DMS53 treated with DMSO at 0.1 percent for 48 hours (cell line): Measurements from ENCODE around the gene MAPK1.
"Not testable (repeated sequence)": the region's sequence is repeated elsewhere in the genome, so short reads cannot be mapped to it uniquely, and the experiment has no call there.

Source experiments
- DNase-seq: peaks from one replicate; lab custom pipeline; 2025; ENCODE audit not compliant: unreplicated experiment; lab: John Stamatoyannopoulos, UW

MAPK1 gene

DNA sequence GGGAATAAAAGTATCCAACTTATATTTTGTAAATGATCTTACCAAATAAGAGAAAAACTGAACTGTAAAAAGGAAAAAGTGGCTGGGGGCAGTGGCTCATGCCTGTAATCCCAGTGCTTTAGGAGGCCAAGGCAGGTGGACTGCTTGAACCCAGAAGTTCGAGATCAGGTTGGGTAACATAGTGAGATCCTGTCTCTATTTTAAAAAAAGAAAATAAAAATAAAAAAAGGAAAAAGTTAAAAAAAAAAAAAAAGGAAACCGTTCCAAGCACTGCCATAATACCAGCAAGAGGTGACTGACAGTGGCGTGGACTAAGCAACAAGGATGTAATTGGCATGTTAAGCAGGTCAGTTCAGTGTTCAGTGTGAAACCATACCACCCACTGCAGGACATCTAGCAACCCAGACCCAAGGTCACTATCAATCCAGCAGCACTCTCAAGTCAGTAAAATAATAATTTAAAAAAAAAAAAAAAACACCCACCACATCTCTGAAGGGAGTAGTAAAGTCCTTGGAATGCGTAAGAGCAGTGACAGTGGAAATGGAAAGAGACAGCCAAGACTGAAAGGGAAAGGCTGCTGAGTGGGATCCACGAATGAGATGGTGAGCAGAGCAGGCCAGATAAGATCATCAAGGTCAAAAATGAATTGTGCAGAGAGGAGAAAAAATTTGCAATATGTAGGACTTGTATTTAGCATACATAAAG lies 43.6 kb downstream of the MAPK1 start:
- DNase-seq, result no peak

DNA sequence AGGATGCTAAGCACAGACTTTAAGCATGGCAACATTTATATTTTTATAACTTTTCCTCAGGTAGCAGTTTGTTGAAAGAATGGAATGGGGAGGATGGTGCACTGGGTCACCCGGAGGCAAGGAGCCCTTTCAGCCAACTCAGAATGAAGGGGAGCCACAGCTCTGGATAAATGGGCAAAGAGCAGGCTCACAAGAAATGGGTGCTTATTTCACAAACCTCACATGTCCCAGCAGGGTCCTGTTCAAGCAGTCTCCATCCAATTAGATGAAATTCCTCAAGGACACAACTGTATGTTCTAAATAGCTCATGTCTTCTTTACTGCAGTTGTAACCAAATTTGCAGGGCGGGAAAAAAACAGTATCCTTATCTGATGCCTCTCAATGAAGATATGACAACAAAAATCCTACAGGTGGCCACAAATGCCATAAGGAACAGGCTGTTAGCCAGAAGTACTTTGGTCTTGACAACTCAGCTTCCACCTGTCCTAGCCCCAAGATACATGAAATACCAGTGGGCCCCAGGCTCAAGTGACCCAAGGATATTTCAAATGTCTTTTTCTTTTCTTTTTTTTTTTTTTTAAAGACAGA lies 48.2 kb downstream of the MAPK1 start:
- DNase-seq, result no peak

DNA sequence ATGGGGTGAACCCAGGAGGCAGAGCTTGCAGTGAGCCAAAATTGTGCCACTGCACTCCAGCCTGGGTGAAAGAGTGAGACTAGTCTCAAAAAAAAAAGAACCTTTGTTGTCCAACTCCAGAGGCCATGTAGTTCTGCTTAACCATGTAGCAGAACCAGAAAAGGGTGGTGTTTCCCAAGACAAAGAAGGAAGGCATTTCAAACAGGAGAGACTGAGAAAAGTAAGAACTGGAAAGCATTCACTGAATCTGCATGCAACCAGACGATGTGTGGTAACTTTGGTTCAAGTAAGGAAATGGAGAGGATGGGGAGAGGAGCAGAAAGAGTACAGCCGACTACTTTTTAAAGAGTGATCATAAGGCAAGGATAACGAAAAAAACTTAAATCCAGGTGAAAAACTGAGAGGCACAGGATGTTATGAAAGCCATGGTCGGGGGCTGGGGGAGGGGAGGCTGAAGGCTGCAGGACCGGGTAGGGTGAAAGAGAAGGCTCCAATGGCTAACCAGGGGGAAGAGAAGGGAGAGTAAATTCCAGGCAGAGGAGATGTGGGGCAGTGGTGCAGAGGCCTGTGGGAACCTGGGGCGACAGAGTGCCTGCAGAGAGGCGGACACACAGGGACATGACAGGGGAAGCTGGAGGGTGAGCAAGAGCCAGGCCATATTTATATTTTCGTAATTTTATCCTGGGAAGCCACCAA lies 48.8 kb downstream of the MAPK1 start:
- no peak for DNase-seq

DNA sequence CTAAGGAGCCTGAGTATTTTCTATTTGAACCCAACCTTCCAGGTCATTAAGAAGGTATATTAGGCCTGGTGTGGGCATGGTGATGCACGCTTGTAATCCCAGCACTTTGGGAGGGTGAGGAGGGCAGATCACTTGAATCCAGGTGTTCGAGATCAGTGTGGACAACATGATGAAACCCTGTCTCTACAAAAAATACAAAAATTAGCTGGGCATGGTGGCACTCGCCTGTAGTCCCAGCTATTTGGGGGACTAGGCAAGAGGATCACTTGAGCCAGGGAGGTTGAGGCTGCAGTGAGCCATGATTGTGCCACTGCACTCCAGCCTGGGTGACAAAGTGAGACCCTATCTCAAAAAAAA lies 50.0 kb downstream of the MAPK1 start:
- not testable (repeated sequence) for DNase-seq

DNA sequence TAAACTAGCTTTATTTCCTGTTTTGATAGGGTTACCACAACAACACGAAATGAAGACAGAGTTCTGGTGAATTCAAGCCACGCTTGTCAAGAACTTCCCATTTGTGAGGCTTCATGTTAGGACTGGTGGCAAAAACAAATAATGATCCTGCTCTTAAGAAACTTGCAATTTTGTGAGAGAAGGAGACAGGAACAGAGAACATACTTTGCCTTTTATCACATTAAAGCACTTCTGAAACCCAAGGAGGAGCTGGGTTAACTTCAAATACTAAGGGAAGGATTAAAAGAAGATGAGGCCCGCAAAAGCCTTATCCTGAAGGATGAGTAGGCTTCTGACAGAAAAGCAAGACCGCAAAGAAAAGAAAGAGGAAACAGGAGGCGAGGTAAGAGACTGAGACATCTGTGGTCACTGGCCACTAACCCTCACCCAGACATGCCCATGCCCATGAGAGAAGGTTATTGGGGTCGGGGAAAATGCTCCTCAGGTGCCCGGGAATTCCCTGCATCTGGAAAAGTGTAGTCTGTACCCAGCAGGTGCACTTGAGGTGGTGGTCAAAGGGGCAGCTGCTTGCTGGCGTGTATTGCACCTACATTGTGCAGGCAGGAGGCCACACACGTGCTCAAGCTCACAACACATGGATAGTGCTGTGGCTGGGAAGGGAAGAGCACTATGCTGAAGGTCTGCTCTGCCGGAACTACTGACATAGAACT lies 50.5 kb downstream of the MAPK1 start:
- DNase-seq, result peak; percentile 3

DNA sequence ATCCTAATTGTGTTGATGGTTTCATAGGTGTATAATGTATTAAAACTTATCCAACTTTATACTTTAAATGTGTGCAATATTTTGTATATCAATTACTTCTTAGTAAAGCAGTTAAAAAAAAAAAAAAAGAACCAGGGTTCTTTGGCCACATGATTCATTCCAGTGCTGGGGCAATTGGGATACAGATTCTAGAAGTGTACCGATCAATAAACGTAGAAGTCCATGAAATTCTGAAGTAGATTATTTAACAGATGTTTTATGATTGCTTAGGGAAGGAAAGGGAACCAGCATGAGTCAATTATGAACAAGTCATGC lies 51.0 kb downstream of the MAPK1 start:
- no peak for DNase-seq

DNA sequence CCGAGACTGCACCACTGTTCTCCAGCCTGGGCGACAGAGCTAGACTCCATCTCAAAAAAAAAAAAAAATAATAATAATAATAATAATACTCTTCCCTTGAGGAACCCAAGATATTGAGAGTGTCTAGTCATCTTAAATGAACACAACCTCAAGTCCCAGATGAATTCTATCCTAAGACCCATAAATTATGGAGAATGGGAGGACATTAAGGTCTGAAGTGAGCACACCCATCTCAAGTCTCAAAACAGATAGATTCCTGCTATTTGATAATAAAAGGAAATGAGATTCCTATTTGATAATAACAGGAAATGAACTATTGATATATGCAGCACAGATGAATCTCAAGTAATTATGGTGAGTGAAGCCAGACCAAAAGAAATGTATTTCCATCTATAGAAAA lies 51.5 kb downstream of the MAPK1 start:
- DNase-seq, result no peak

DNA sequence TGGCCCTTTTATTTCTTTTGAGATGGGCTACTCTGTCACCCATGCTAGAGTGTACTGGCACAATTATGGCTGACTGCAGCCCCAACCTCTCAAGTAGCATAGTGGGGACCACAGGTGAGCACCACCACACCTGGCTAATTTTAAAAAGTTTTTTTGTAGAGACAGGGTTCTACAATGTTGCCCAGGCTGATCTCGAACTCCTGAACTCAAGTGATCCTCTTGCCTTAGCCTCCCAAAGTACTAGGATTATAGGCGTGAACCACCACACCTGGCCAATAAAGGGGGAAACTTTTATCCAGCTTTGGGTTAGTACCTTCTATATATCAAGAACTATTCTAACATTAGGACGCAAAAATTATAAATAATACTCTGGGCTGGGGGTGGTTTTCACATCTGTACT lies 52.1 kb downstream of the MAPK1 start:
- no peak for DNase-seq

DNA sequence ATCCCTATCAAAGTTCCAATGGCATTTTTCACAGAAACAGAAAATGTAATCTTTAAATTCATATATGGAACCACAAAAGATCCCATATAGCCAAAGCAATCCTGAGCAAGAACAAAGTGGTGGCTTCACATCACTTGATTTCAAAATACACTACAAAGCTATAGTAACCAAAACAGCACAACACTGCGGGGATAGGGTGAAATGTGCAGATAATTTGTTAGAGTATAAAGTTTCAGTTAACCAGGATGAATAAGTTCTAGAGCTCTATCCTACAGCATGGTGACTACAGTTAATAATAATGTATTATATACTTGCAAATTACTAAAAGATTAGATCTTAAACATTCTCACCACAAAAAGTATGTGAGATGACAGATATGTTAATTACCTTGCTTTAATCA lies 55.5 kb downstream of the MAPK1 start:
- no peak for DNase-seq

DNA sequence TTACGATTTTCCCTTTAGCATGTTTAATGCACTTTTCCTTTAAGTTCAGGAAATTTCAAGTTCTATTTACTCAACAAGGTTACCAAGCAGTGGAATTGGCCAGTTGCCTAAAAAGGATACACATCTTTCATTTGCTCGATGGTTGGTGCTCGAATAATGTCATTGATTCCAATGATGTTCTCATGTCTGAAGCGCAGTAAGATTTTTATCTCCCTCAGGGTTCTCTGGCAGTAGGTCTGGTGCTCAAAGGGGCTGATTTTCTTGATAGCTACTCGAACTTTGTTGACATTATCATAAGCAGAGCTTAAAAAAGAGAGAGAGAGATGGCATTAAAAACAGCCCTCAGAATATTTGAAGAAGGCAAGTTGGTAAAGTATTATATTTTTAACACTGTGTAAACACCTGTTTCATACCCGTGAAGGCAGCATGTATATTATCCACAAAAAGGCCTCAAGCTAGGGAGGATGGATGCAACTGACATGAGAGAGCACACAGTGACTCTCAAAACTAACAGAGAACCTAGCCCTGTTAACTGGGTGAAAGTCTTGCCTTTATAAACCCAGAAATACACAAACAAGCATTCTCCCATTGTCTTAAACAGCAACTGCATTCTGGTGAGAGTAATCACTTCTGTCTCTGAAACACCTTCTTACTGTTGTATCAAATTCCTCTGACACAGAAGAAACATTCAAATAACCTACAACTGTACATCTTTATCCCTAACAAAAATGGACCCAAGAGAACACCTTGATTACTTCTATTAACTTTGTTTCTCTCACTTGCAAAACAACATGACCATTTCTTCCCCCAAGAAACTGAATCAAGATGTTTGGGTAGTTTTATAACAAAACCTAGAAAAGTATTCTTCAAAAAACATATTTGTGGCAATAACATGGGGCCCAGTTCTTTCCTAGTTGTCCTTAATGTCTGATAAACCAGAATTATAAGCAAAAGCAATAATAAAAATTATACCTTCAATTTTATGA lies 59.6 kb downstream of the MAPK1 start:
- DNase-seq, result no peak

DNA sequence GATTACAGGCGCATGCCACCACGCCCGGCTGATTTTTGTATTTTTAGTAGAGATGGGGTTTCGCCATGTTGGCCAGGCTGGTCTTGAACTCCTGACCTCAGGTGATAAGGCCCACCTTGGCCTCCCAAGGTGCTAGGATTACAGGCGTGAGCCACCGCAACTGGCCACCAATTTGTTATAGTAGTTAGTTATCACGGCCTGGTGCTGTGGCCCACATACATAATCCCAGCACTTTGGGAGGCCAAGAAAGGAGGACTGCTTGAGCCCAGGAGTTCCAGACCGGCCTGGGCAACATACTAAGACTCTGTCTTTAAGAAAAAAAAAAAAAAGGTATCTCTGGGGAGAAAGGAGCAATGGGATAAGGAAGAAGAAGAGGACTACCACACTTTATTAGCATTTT lies 62.1 kb downstream of the MAPK1 start:
- DNase-seq, result not testable (repeated sequence)

DNA sequence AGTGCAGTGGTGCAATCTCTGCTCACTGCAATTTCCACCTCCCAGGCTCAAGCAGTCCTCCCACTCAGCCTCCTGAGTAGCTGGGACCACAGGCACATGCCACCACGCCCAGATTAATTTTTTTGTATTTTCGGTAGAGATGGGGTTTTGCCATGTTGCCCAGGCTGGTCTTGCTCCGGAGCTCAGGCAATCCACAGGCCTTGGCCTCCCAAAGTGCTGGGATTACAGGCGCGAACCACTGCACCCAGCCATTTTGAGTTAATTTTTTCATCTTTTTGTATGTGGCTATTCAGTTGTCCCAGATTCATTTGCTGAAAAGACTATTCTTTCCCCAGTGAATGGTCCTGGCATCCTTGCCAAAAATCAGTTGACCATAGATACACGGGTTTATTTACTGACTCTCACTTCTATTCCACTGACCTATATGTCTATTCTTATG lies 63.6 kb downstream of the MAPK1 start:
- no peak for DNase-seq

DNA sequence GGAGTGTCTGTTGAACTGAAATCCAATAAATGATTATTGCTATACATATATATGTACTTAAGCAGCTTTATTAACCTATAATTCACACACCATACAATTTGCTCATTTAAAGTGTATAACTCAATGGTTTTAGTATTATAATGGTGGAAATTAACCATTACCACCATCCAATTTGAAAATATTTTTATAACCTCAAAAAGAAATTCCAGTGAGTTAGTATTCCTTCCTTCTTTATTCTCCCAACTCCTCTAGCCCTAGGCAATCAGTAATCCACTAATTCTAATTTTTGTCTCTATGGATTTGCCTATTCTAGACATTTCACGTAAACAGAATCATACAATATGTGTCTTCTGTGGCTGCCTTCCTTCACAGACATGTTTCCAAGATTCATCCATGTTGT lies 64.8 kb downstream of the MAPK1 start:
- no peak for DNase-seq

DNA sequence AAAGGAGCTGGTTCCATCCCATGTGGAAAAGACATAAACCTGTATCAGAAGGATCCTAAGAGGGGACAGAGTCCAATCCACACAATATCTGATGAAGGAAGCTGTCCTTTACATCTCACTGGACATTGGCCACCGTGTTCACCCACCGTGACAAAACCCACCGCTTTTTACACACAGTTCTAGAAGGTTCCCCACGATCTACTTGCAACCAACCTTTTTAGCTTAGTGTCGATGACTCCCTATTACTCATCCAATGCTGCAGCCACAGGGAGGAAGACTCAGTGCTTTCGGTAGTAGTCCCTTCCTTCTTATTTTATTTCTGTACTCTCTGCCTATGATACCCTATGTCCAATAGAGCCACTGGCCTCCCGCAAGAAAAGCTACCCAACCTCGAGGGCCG lies 65.4 kb downstream of the MAPK1 start:
- no peak for DNase-seq

DNA sequence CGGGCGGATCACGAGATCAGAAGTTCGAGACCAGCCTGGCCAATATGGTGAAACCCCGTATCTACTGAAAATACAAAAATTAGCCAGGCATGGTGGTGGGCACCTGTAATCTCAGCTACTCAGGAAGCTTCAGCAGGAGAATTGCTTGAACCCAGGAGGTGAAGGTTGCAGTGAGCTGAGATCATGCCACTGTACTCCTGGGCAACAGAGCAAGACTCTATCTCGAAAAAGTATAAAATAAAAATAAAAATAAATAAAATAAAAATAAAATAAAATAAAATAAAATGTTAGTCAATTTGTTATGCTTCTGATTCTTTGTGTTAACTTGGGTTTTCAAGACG lies 66.2 kb downstream of the MAPK1 start:
- not testable (repeated sequence) for DNase-seq

DNA sequence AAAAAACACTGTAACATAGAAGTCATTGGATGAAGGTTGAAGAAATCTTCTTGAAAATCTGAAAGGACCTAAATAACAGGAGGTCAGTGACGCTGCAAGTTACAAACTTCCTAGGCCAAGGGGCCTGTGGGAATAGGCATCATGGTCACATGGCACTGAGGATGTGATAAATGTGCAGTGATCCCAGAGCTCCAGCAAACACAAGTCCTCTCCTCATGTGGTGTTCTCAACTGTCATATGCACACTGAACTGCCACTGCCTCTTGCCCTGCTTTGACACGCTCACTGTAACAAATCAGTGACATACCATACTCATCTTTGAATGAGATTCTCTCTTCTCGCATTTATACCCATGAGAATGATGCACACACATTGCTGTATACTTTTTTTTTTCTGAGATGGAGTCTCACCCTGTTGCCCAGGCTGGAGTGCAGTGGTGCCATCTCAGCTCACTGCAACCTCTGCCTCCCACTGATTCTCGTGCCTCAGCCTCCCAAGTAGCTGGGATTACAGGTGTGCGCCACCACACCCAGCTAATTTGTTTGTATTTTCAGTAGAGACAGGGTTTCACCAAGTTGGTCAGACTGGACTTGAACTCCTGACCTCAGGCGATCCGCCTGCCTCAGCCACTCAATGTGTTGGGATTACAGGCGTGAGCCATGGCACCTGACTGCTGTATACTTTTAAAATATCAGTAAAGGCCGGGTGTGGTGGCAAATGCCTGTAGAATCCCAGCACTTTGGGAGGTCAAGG lies 66.7 kb downstream of the MAPK1 start:
- no peak for DNase-seq

DNA sequence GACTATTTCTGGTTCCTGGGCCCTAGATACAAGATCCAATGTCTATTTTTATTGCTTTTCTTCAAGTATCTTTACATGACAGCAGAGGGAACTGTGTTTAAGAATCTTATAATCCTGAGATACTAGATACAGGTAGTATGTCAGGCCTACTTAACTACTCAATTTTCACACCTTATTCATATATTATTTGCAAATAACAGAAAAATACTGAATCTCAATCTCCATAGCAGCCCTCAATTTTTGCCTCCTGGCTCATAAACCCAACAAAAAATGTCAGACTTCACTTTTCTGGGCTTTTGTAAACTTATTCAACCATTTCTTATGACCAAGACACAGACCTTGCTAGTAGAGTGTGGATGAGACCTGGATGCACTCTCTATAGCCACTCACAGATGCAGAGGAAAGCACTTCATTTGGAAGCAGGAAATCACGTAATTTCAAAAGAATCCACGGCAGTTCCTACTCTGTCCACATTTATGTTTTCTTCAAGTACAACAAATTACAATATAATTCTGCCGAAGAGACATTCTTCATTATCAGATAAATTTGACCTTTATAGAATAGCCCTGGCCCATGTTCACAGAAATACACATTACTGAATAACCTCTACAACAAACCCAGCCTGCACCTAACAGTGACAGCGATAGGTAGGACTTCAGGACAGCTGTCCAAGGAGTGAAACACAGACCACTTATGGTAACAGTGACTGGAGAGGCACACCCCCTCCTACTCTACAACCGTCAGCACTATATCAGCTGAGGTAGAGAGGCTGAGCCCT lies 69.8 kb downstream of the MAPK1 start:
- no peak for DNase-seq

DNA sequence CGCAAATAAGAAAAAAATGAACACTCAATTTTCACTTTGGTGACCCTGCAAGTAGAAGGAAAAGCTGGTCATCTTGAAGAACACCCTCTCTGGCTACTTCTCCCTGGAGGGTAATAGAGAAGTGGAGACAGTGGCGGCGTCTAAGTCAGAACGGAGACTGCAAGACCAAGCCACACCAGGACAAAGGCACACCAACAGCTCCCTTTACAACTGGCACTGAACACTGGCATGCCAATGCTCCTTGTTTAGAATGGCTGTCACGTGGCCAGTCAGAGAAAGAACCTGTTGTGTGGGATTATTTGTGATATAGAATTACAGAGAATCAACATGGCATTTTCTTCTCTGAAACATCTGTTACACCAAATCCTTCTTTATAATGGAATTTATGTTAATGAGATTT lies 70.6 kb downstream of the MAPK1 start:
- no peak for DNase-seq

DNA sequence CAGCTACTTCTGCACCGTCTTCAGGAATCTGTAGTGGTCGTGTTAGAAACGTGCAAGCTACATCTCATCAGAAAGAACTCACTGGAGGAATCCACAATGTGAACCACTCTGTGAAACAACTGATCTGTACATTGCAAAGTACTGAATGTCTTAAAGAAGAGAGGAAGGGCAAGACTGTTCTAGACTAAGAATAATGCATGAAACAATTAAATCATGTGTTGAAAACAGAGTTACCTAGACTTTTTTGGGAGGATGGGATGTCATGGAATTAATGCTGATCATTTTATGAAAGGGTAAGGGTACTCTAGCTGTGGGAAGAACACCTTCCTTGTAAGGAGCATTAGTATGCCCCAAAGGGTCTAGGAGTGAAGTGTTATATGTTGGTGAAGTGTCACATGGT lies 71.2 kb downstream of the MAPK1 start:
- DNase-seq, result no peak

DNA sequence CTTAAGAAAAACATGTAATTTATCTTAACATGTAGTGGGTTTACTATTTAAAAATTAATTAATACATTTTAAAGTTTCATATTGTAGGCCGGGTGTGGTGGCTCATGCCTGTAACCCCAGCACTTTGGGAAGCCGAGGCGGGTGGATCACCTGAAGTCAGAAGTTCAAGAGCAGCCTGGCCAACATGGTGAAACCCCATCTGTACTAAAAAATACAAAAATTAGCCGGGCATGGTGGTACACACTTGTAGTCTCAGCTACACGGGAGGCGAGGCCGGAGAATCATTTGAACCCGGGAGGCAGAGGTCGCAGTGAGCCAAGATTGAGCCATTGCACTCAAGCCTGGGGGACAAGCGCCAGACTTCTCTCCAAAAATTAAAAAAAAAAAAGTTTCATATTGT lies 73.7 kb downstream of the MAPK1 start:
- DNase-seq, result not testable (repeated sequence)
